H9 (cell line): Measurements from ENCODE around the gene ZFAND3. TPM values are rescaled to one million over a fixed set of nuclear protein-coding genes. Genes with fewer than 3 reads are reported as not detected.

Experiments used
- DNase-seq: peaks from one replicate; pipeline ENCODE4 v3.0.0-alpha.2; 2017
- H2AFZ ChIP-seq: one replicate; pipeline ENCODE4 v1.6.1; 2013; ENCODE audit warnings: mild to moderate bottlenecking, low read length, control low read depth, moderate library complexity
- H2AK5ac ChIP-seq: 2 replicates; pipeline ENCODE4 v1.6.1; 2013; ENCODE audit warnings: low read length, control low read depth, mixed read lengths; ENCODE audit not compliant: insufficient read length
- H2BK120ac ChIP-seq: one replicate; pipeline ENCODE4 v1.6.1; 2013; ENCODE audit warnings: low read depth, mild to moderate bottlenecking, low read length, control low read depth, inconsistent platforms; ENCODE audit not compliant: poor library complexity, severe bottlenecking
- H2BK12ac ChIP-seq: 2 replicates; pipeline ENCODE4 v1.6.1; 2013; ENCODE audit warnings: low read length, control low read depth, mixed read lengths, low read depth; ENCODE audit not compliant: insufficient read length
- H2BK15ac ChIP-seq: 2 replicates; pipeline ENCODE4 v1.6.1; 2013; ENCODE audit warnings: low read depth, low read length, control low read depth
- H2BK20ac ChIP-seq: one replicate; pipeline ENCODE4 v1.6.1; 2013; ENCODE audit warnings: low read depth, mild to moderate bottlenecking, low read length, control low read depth, inconsistent platforms; ENCODE audit not compliant: poor library complexity, severe bottlenecking
- H2BK5ac ChIP-seq: 2 replicates; pipeline ENCODE4 v1.6.1; 2013; ENCODE audit warnings: low read length, control low read depth, mixed read lengths; ENCODE audit not compliant: insufficient read length
- H3K14ac ChIP-seq: 2 replicates; pipeline ENCODE4 v1.6.1; 2013; ENCODE audit warnings: low read length, control low read depth; ENCODE audit not compliant: insufficient read depth
- H3K18ac ChIP-seq: 2 replicates; pipeline ENCODE4 v1.6.1; 2013; ENCODE audit warnings: low read depth, mild to moderate bottlenecking, mixed read lengths, low read length, control low read depth; ENCODE audit not compliant: insufficient read length
- H3K23ac ChIP-seq: 2 replicates; pipeline ENCODE4 v1.6.1; 2013; ENCODE audit warnings: low read length, control low read depth, mixed read lengths, low read depth; ENCODE audit not compliant: insufficient read length
- H3K23me2 ChIP-seq: 2 replicates; pipeline ENCODE4 v1.6.1; 2013; ENCODE audit warnings: low read depth, mild to moderate bottlenecking, mixed read lengths, low read length, control low read depth; ENCODE audit not compliant: insufficient read length, poor library complexity, severe bottlenecking
- H3K27ac ChIP-seq: 2 replicates; pipeline ENCODE4 v1.5.1; 2013; ENCODE audit warnings: low read length, control low read depth, mixed read lengths, low read depth; ENCODE audit not compliant: insufficient read length
- H3K27me3 ChIP-seq: 2 replicates; pipeline ENCODE4 v1.6.1; 2013; ENCODE audit warnings: low read length, control low read depth, inconsistent platforms; ENCODE audit not compliant: insufficient read depth
- H3K4ac ChIP-seq: 2 replicates; pipeline ENCODE4 v1.6.1; 2013; ENCODE audit warnings: low read depth, mild to moderate bottlenecking, control low read depth, inconsistent platforms, low read length, moderate library complexity
- H3K4me1 ChIP-seq: 2 replicates; pipeline ENCODE4 v1.6.1; 2013; ENCODE audit warnings: low read length, control low read depth, inconsistent platforms; ENCODE audit not compliant: insufficient read depth
- H3K4me2 ChIP-seq: 2 replicates; pipeline ENCODE4 v1.6.1; 2013; ENCODE audit warnings: low read length, control low read depth, mixed read lengths; ENCODE audit not compliant: insufficient read length, insufficient read depth
- H3K56ac ChIP-seq: 2 replicates; pipeline ENCODE4 v1.6.1; 2013; ENCODE audit warnings: low read depth, mild to moderate bottlenecking, mixed read lengths, low read length, control low read depth; ENCODE audit not compliant: insufficient read length
- H3K79me1 ChIP-seq: 2 replicates; pipeline ENCODE4 v1.6.1; 2013; ENCODE audit warnings: low read depth, mild to moderate bottlenecking, moderate library complexity, low read length, control low read depth, inconsistent platforms; ENCODE audit not compliant: insufficient read depth, poor library complexity, severe bottlenecking
- H3K79me2 ChIP-seq: 2 replicates; pipeline ENCODE4 v1.6.1; 2013; ENCODE audit warnings: low read length, control low read depth, inconsistent platforms; ENCODE audit not compliant: insufficient read depth
- H3K9ac ChIP-seq: 2 replicates; pipeline ENCODE4 v1.6.1; 2013; ENCODE audit warnings: low read length, control low read depth, mixed read lengths; ENCODE audit not compliant: insufficient read length; ENCODE audit errors: extremely low read depth
- H3K9me3 ChIP-seq: one replicate; pipeline ENCODE4 v1.6.1; 2013; ENCODE audit warnings: low read depth, low read length, inconsistent platforms; ENCODE audit not compliant: control insufficient read depth
- H3T11ph ChIP-seq: one replicate; pipeline ENCODE4 v1.6.1; 2013; ENCODE audit warnings: mild to moderate bottlenecking, low read length, control low read depth, inconsistent platforms
- H4K20me1 ChIP-seq: one replicate; pipeline ENCODE4 v1.6.1; 2013; ENCODE audit not compliant: control insufficient read depth, insufficient read length, insufficient read depth
- H4K5ac ChIP-seq: 2 replicates; pipeline ENCODE4 v1.6.1; 2013; ENCODE audit warnings: low read depth, mild to moderate bottlenecking, mixed read lengths, low read length, control low read depth; ENCODE audit not compliant: insufficient read length
- H4K8ac ChIP-seq: replicated peaks from 2 replicates; pipeline ENCODE4 v1.6.1; 2013; ENCODE audit warnings: low read length, control low read depth, mixed read lengths, low read depth; ENCODE audit not compliant: insufficient read length
- H4K91ac ChIP-seq: 2 replicates; pipeline ENCODE4 v1.6.1; 2013; ENCODE audit warnings: low read depth, mild to moderate bottlenecking, moderate library complexity, mixed read lengths, low read length, control low read depth; ENCODE audit not compliant: insufficient read length
- H3K27ac Mint-ChIP-seq, 3 experiments: 2 replicates in 2 of 3; 3 replicates in 1 of 3; pipeline ENCODE4 v1.8.0; 2020 to 2021; ENCODE audit warnings: mixed read lengths in 3 of 3, mild to moderate bottlenecking in 1 of 3, moderate library complexity in 1 of 3
- H3K27me3 Mint-ChIP-seq: 2 replicates; pipeline ENCODE4 v1.8.0; 2021; ENCODE audit warnings: low read depth, mild to moderate bottlenecking, moderate library complexity, mixed read lengths
- H3K36me3 Mint-ChIP-seq, 3 experiments: 2 replicates in 2 of 3; 3 replicates in 1 of 3; pipeline ENCODE4 v1.8.0; 2020 to 2021; ENCODE audit warnings: low read depth in 3 of 3, mixed read lengths in 3 of 3; ENCODE audit not compliant: insufficient read depth in 1 of 3
- H3K4me1 Mint-ChIP-seq, 2 experiments: 2 replicates each; pipeline ENCODE4 v1.8.0; 2020; ENCODE audit warnings: mixed read lengths in 2 of 2
- H3K4me3 Mint-ChIP-seq, 2 experiments: 2 replicates in 1 of 2; 3 replicates in 1 of 2; pipeline ENCODE4 v1.8.0; 2020 to 2021; ENCODE audit warnings: mild to moderate bottlenecking in 2 of 2, mixed read lengths in 2 of 2, moderate library complexity in 1 of 2
- H3K9me3 Mint-ChIP-seq, 2 experiments: 2 replicates in 1 of 2; 3 replicates in 1 of 2; pipeline ENCODE4 v1.8.0; 2020; ENCODE audit warnings: mild to moderate bottlenecking in 2 of 2, mixed read lengths in 2 of 2, moderate library complexity in 1 of 2
- CTCF ChIP-seq: fragments of 200-600 bp; sonication (generic); conservative IDR thresholded peaks from 3 replicates; pipeline ENCODE4 v1.8.0; 2021; ENCODE audit warnings: antibody characterized with exemption, mild to moderate bottlenecking
- WGBS: extraction: QIAGEN DNeasy Blood & Tissue Kit; methylation state at CpG from one replicate; pipeline ENCODE4 v1.1.7; 2013; ENCODE audit warnings: missing lambda C conversion rate, low lambda C conversion rate, mixed read lengths; ENCODE audit not compliant: insufficient read length; ENCODE audit errors: extremely low coverage; 5-methylcytosine and 5-hydroxymethylcytosine counted together
- total RNA-seq: library from RNA; stranded (reverse); gene quantifications from 2 replicates; pipeline ENCODE4 v1.2.1, GENCODE V29; 2021

Gene ZFAND3
- total RNA-seq, 1 experiment from 2014 or later = 57.7 TPM

DNA sequence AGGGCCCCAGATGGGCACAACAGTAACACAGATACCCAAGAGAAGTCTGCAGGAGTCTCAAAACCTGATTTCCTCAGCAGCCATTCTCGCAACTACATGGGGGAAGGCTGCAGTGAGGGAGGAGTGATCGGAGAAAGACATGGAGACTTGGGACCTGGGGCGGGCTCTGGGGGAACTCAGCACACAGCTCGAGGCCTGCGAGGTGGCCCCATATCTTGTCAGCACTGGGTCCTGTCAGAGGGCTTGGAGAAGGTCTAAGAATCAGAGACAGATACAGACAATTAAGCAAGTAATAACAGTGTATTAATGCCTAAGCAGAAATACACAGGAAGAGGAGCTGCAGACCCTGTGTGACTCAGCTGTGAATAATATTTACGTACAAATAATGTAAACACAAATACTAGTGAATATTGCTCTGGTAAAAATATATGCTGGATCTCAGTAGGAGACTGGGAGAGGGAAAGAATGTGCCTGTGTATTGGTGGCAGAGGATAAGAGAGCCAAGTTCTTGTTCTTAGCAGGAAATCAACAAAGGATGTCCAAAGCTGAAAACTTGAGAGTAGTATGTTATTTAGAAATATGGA, 336.2 kb downstream of the ZFAND3 start:
- no peak overlapping the region for H4K5ac ChIP-seq
- H2AFZ ChIP-seq = no peak overlapping the region
- no peak overlapping the region for H2BK15ac ChIP-seq
- no peak overlapping the region for H3K27ac ChIP-seq
- H4K8ac ChIP-seq = no peak overlapping the region
- H3K79me2 ChIP-seq = no peaks in the 10 kb centered on the region
- H3K9me3 ChIP-seq = no peaks in the 10 kb centered on the region
- H3K23me2 ChIP-seq = no peaks in the 10 kb centered on the region
- no peak overlapping the region for H2BK20ac ChIP-seq
- H4K91ac ChIP-seq = no peak overlapping the region
- no peak overlapping the region for H2BK12ac ChIP-seq
- peaks cover 2 to 10% of the 10 kb centered on the region in 2 experiments; a peak in 3 of 4 replicates for H3K4me1 Mint-ChIP-seq
- no peak for DNase-seq
- TF ChIP-seq CTCF = no peak
- H2BK5ac ChIP-seq = no peak overlapping the region
- H3K4ac ChIP-seq = no peak overlapping the region
- H3K79me1 ChIP-seq = no peaks in the 10 kb centered on the region
- no peak overlapping the region for H3K18ac ChIP-seq
- H3K23ac ChIP-seq = no peak overlapping the region
- H3K27me3 ChIP-seq = no peaks in the 10 kb centered on the region
- H3K14ac ChIP-seq = no peak overlapping the region
- H2BK120ac ChIP-seq = no peak overlapping the region
- no peak overlapping the region for H2AK5ac ChIP-seq
- H3T11ph ChIP-seq = no peak overlapping the region
- H3K4me3 Mint-ChIP-seq = no peak overlapping the region
- H3K4me1 ChIP-seq = no peaks in the 10 kb centered on the region
- no peak overlapping the region for H3K9ac ChIP-seq
- H3K9me3 Mint-ChIP-seq = no peaks in the 10 kb centered on the region
- no peak overlapping the region; a peak in 1 of 7 replicates for H3K27ac Mint-ChIP-seq
- H3K56ac ChIP-seq = no peak overlapping the region
- H4K20me1 ChIP-seq = no peaks in the 10 kb centered on the region
- H3K27me3 Mint-ChIP-seq = no peaks in the 10 kb centered on the region; the same call in 1 of the 2 replicates
- H3K36me3 Mint-ChIP-seq = peaks cover 0 to 7% (median 3%) of the 10 kb centered on the region in 3 experiments; a peak in 2 of 7 replicates
- WGBS = no CpG with 5 or more reads among the region's 6 CpGs
- no peak overlapping the region for H3K4me2 ChIP-seq
